Activated naive CD8-positive, alpha-beta T cell (primary cell): ENCODE data around the gene PHKB.
A peak's percentile ranks its signal among the peaks of the same experiment; 100 is the strongest.
"Not testable (repeated sequence)": the region's sequence is repeated elsewhere in the genome, so short reads cannot be mapped to it uniquely, and the experiment has no call there.

Experiments
- H3K27ac Mint-ChIP-seq: one replicate; pipeline ENCODE4 v1.8.0; 2021; ENCODE audit warnings: mixed read lengths
- H3K27me3 Mint-ChIP-seq: one replicate; pipeline ENCODE4 v1.8.0; 2021; ENCODE audit warnings: mixed read lengths
- H3K36me3 Mint-ChIP-seq: one replicate; pipeline ENCODE4 v1.8.0; 2021; ENCODE audit warnings: mixed read lengths
- H3K4me1 Mint-ChIP-seq: one replicate; pipeline ENCODE4 v1.8.0; 2021; ENCODE audit warnings: low read depth, mixed read lengths
- H3K4me3 Mint-ChIP-seq: one replicate; pipeline ENCODE4 v1.8.0; 2021; ENCODE audit warnings: mild to moderate bottlenecking, mixed read lengths
- H3K9me3 Mint-ChIP-seq: one replicate; pipeline ENCODE4 v1.8.0; 2021; ENCODE audit warnings: low read depth, mixed read lengths

PHKB gene

DNA sequence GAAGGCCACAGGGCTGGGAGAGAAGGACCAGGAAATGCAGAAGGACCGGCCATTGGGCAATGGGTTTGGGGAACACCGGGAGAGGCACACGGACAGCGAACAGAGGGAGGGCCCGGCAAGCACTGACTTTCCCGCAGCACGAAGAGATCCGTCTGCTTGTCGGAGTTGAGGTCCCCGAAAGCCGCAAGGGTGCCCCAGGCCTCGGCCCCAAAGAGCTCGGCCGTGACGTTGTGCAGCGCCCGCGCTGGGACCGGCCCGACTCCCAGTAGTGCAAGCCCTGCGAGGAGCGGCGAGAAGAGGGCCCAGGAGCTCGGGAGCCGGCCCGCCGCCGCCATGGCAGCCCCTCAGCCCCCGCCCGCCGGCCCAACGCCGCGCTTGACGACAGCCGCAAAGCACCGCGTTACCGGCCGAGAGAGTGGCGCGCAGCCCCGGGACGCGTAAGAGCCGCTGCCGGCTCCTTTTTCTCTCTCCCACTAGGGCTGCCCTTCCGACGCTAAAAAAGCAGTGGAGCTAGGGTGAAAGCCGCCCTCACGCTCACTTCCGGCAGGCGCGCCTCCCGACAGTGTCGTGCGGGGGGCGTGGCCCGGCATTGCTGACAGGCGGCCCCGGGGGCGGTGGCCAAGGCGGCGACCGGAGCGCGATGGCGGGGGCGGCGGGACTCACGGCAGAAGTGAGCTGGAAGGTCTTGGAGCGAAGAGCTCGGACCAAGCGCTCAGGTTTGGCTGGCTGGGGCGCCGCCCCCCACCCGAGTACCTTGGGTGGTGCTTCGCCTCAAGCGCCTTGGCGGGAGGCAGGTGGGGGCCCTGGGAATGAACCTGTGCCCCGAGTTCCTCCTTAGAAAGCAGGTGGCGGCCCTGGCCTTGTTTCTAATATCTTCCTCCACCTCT, at the start of gene PHKB, which contains the start of gene ITFG1:
TSS of gene PHKB (plus strand) at position 621 of the 887 bp plus-strand sequence. CDS start at position 641, 20 bp downstream.
TSS of gene ITFG1 (minus strand) at position 353 of the 887 bp plus-strand sequence. CDS start at position 335, 18 bp downstream.
- Mint-ChIP-seq H3K9me3 (no peaks in the 10 kb centered on the region), H3K27me3 (no peaks in the 10 kb centered on the region), H3K27ac (peak within 1 kb of the TSS; percentile 99), H3K36me3 (peaks cover 8% of the 10 kb centered on the region), H3K4me1 (peaks cover 69% of the 10 kb centered on the region), H3K4me3 (peak within 1 kb of the TSS; percentile 99)

DNA sequence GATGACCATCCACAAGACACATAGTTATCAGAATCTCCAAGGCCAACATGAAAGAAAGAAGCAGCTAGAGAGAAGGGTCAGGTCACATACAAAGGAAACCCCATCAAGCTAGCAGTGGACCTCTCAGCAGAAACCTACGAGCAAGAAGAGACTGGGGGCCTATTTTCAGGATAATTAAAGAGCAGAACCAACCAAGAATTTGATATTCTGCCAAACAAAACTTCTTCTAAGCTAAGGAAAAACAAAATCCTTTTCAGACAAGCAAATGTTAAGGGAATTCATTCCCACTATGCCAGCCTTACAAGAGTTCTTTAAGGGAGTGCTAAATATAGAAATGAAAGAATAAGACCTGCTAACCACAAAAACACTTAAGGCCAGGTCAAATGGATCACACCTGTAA, 48.1 kb upstream of the PHKB start:
- Mint-ChIP-seq H3K9me3 (no peaks in the 10 kb centered on the region), H3K4me1 (peaks cover 17% of the 10 kb centered on the region), H3K36me3 (peaks cover 30% of the 10 kb centered on the region), H3K27ac (no peak overlapping the region), H3K4me3 (no peak overlapping the region), H3K27me3 (no peaks in the 10 kb centered on the region)

DNA sequence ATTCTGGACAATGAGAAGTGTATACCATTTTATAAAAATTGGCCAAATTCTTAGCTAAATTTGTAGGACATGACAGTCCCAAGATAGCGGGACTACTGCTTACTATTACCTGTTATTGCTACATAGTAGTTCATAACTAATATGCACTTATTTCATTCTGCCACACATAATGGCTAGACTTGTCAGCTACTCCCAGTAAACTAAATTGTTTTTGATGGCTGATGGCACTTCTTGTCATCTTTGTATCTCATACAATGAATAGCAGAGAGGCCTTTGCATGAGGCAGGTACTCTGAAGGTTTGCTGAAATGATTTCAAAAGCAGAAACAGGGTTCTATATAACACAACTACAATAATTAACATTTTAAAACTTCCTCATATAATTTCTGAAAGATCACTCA, 44.3 kb upstream of the PHKB start:
- H3K4me3 Mint-ChIP-seq, result no peak overlapping the region
- no peak overlapping the region for H3K27ac Mint-ChIP-seq
- peaks cover 34% of the 10 kb centered on the region for H3K36me3 Mint-ChIP-seq
- H3K27me3 Mint-ChIP-seq, result no peaks in the 10 kb centered on the region
- no peaks in the 10 kb centered on the region for H3K9me3 Mint-ChIP-seq
- peaks cover 12% of the 10 kb centered on the region for H3K4me1 Mint-ChIP-seq

DNA sequence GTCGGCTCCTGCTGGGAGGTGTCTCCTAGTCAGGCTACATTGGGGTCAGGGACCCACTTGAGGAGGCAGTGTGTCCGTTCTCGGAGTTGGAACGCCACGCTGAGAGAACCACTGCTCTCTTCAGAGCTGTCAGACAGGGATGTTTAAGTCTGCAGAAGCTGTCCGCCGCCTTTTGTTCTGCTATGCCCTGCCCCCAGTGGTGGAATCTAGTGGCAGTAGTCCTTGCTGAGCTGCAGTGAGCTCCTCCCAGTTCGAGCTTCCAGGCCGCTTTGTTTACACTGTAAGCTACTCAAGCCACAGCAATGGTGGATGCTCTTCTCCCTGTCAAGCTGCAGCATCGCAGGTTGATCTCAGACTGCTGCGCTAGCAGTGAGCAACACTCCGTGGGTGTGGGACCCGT, 36.3 kb upstream of the PHKB start:
- Mint-ChIP-seq H3K4me3 (no peak overlapping the region), H3K27ac (no peak overlapping the region), H3K4me1 (no peaks in the 10 kb centered on the region), H3K36me3 (peaks cover 43% of the 10 kb centered on the region), H3K9me3 (no peaks in the 10 kb centered on the region), H3K27me3 (no peaks in the 10 kb centered on the region)

DNA sequence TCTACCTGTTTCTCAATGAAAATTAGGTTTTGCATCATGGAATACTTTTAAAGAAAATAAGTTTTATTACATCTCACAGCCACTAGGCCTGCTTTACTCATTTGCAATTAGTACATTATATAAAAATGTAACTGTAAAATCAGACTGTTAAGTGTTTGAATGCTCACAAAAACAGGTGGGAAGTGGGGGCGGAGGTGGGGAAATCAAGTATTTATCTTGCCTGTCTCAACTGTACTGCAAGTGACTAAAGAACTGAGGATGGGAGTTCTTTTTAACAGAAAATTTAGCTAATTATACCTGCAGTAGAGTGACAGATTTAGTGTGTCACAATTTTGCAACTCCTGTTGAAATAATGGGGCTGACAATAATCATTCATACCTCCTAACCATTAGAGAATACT, 34.3 kb upstream of the PHKB start:
- Mint-ChIP-seq H3K4me3 (no peak overlapping the region), H3K27me3 (no peaks in the 10 kb centered on the region), H3K36me3 (peaks cover 35% of the 10 kb centered on the region), H3K4me1 (peaks cover 3% of the 10 kb centered on the region), H3K9me3 (no peaks in the 10 kb centered on the region), H3K27ac (no peak overlapping the region)

DNA sequence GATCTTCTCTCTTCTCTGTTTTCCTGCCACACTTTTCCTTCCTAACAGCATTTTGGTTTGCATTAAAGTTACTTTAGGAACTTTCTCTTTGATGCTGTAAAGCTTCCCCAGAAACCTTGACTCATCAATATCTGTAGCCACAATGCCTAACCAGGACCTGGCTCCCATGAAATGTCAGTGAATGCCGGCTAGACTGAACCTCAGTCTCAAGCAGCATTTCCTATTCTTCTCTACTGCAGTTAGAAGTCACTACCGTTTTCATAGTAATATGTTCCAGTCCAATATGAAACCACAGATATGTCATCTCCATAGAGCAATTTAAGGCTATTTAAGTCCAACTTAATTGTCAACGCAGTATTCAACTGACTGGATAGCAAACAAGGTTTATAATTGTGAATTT, 29.2 kb upstream of the PHKB start:
- Mint-ChIP-seq H3K4me3 (peak overlapping the region; percentile 24), H3K4me1 (peaks cover 27% of the 10 kb centered on the region), H3K27ac (no peak overlapping the region), H3K9me3 (no peaks in the 10 kb centered on the region), H3K27me3 (no peaks in the 10 kb centered on the region), H3K36me3 (peaks cover 20% of the 10 kb centered on the region)

DNA sequence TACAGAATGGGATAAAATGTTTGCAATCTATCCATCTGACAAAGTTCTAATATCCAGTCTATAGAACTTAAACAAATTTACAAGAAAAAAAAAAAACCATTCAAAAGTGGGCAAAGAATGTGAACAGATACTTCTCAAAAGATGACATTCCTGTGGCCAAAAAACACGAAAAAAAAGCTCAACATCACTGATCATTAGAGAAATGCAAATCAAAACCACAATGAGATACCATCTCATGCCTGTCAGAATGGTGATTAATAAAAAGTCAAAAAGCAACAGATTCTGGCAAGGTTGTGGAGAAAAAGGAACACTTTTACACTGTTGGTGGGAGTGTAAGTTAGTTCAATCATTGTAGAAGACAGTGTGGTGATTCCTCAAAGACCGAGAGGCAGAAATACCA, 26.9 kb upstream of the PHKB start:
- not testable (repeated sequence) for H3K27me3 Mint-ChIP-seq, H3K9me3 Mint-ChIP-seq, H3K27ac Mint-ChIP-seq, H3K4me3 Mint-ChIP-seq
- Mint-ChIP-seq H3K36me3 (peaks cover 22% of the 10 kb centered on the region), H3K4me1 (peaks cover 33% of the 10 kb centered on the region)

DNA sequence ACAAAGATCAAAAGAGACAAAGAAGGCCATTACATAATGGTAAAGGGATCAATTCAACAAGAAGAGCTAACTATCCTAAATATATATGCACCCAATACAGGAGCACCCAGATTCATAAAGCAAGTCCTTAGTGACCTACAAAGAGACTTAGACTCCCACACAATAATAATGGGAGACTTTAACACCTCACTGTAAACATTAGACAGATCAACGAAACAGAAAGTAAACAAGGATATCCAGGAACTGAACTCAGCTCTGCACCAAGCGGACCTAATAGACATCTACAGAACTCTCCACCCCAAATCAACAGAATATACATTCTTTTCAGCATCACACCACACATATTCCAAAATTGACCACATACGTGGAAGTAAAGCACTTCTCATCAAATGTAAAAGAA, 21.1 kb upstream of the PHKB start:
- H3K9me3 Mint-ChIP-seq, H3K4me3 Mint-ChIP-seq, H3K27me3 Mint-ChIP-seq, H3K27ac Mint-ChIP-seq: not testable (repeated sequence)
- Mint-ChIP-seq H3K36me3 (peaks cover 37% of the 10 kb centered on the region), H3K4me1 (peaks cover 25% of the 10 kb centered on the region)

DNA sequence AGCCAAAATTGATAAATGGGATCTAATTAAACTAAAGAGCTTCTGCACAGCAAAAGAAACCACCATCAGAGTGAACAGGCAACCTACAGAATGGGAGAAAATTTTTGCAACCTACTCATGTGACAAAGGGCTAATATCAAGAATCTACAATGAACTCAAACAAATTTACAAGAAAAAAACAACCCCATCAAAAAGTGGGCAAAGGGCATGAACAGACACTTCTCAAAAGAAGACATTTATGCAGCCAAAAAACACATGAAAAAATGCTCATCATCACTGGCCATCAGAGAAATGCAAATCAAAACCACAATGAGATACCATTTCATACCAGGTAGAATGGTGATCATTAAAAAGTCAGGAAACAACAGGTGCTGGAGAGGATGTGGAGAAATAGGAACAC, 18.2 kb upstream of the PHKB start:
- H3K9me3 Mint-ChIP-seq, H3K27ac Mint-ChIP-seq, H3K27me3 Mint-ChIP-seq, H3K4me3 Mint-ChIP-seq: not testable (repeated sequence)
- Mint-ChIP-seq H3K4me1 (peaks cover 23% of the 10 kb centered on the region), H3K36me3 (peaks cover 39% of the 10 kb centered on the region)

DNA sequence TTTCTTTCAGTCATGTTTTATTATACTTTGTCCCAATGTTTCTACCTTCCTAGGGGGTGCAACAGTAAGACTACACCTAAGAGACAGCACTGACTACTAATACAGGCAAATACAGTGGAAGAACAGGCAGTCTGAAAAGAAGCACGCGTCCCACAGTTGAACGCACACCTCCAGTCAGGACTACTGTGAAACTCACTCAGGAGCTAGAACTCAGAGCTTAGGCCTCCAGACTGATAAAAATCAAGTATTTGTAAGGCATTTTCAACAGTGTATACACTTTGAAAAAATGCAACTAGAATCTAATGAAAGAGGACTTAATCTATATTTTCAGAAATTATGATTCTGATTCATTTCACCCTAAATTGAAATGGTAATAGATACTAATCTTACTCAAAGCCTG, 14.7 kb upstream of the PHKB start:
- Mint-ChIP-seq H3K4me1 (peaks cover 23% of the 10 kb centered on the region), H3K4me3 (no peak overlapping the region), H3K27me3 (no peaks in the 10 kb centered on the region), H3K36me3 (peaks cover 27% of the 10 kb centered on the region), H3K9me3 (peaks cover 6% of the 10 kb centered on the region), H3K27ac (no peak overlapping the region)

DNA sequence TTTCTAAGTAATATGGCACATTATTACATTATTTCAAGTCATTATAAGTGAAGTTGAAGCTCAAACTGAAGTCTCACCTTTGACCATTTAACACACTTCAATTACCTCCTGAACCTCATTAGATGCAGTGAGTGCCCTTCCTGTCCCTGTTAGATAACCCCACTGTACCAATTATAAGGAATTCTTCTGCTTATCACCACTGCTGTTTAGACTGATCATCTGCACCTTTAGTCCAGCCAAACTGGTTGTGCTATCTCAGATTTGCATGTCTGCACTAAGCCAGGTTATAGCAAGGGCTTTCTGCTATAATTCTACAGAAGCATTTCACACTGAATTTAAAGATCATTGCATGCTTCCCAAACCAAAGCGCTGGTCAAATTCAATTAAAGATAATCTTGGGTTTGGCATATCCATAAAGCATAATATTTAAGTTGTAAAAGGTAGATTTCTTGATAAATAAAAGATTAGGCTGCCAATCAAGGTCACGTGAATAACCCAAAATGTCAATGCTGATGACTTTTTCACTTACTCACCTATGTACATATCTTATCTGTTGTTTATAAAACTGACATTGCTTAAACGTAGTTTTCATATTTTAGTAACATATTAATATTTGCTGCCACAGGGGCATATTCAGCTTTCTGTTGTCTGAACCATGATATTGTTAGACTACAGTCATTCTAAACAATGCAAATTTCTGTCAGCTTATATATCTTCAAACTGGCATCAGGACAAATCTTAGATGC, 12.1 kb upstream of the PHKB start:
- no peak overlapping the region for H3K27ac Mint-ChIP-seq
- H3K9me3 Mint-ChIP-seq, result no peaks in the 10 kb centered on the region
- H3K27me3 Mint-ChIP-seq, result no peaks in the 10 kb centered on the region
- H3K4me3 Mint-ChIP-seq, result no peak overlapping the region
- H3K36me3 Mint-ChIP-seq, result peaks cover 32% of the 10 kb centered on the region
- H3K4me1 Mint-ChIP-seq, result peaks cover 29% of the 10 kb centered on the region

DNA sequence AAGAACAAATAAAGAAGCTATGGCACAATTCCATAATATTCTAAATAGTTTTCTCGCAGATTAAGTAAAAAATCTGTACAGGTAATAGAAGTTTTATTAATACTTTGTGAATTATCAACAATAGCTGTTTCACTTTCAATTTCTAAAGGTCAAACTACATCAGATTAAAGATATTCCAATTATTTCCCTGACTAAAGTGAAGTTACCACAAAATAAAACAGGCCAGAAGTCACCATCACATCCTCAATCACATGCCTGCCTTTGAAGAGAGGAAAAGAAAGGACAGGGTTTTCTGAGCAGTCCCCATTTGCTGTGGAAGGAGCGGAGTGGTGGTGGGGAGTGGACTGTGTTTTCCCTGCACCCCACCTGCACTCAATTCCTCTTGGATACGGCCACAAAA, 11.3 kb upstream of the PHKB start:
- H3K9me3 Mint-ChIP-seq, result no peaks in the 10 kb centered on the region
- H3K27me3 Mint-ChIP-seq, result no peaks in the 10 kb centered on the region
- H3K4me1 Mint-ChIP-seq, result peaks cover 31% of the 10 kb centered on the region
- no peak overlapping the region for H3K27ac Mint-ChIP-seq
- peaks cover 33% of the 10 kb centered on the region for H3K36me3 Mint-ChIP-seq
- H3K4me3 Mint-ChIP-seq, result no peak overlapping the region

DNA sequence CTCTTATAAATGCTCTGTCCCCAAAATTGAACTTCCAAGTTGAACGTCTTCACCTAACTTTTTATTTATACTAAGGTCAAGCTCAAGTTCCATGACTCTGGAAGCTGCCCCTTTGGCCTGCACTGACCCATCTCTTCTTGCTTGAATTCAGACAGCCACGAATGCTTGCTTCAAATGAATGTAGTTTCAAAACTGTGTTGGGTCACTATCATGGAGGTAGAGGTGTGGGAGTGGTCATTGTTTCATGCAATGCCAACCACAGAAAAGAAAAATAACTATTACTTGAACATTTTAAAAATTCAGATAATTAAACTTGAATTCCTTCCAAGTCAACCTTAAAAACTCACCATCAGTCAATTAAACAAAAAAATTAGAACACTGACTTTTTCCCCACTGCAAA, 2.8 kb upstream of the PHKB start:
- H3K4me1 Mint-ChIP-seq, result peaks cover 56% of the 10 kb centered on the region
- H3K36me3 Mint-ChIP-seq, result peaks cover 18% of the 10 kb centered on the region
- no peaks in the 10 kb centered on the region for H3K9me3 Mint-ChIP-seq
- peak overlapping the region; percentile 5 for H3K27ac Mint-ChIP-seq
- H3K27me3 Mint-ChIP-seq, result no peaks in the 10 kb centered on the region
- H3K4me3 Mint-ChIP-seq, result no peak overlapping the region

DNA sequence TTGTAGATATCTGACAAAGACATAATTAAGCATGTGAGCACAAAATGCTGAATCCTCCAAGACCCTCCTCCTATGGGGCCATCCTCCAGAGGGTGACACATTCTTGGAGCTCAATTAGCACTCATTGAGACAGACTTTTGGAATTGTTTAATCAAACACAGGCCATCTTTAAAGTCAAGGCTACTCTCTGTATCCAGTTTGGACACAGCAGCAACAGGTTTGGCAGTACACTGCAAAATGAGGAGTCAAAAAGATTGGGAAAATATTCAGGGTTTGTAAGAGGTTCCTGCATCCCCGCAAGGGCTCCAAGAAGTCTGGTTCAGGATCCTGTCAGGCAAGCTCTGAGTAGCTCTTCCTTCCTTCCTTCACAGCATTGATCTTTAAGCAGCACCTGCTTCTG, 1.5 kb upstream of the PHKB start:
- Mint-ChIP-seq H3K4me1 (peaks cover 61% of the 10 kb centered on the region), H3K27me3 (no peaks in the 10 kb centered on the region), H3K9me3 (no peaks in the 10 kb centered on the region), H3K4me3 (peak overlapping the region; percentile 99), H3K36me3 (peaks cover 9% of the 10 kb centered on the region), H3K27ac (peak overlapping the region; percentile 99)

DNA sequence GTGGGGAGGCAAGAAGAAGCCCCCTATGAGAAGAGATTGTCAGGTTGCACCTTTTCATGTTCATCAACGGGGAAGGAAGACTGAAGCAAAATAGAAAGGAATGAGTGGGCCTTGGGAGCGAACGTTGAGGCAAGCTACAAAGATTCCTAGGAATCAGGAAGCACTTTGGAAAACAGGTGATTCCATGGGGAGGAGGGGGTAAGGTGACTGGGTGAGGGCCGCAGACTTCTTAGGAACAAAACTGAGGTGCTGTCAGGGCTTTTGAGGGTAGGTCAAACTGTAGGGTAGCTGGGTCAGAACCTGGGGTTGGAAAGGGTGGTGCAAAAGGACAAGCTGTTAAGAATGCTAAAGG, 796 bp upstream of the PHKB start:
- H3K27ac Mint-ChIP-seq, result peak overlapping the region; percentile 99
- peak overlapping the region; percentile 99 for H3K4me3 Mint-ChIP-seq
- peaks cover 64% of the 10 kb centered on the region for H3K4me1 Mint-ChIP-seq
- no peaks in the 10 kb centered on the region for H3K9me3 Mint-ChIP-seq
- no peaks in the 10 kb centered on the region for H3K27me3 Mint-ChIP-seq
- H3K36me3 Mint-ChIP-seq, result peaks cover 9% of the 10 kb centered on the region
